ENCODE results near the gene FOXL3. TPM values are rescaled to one million over a fixed set of nuclear protein-coding genes. Genes with fewer than 3 reads are reported as not detected.

The FOXL3 gene
- total RNA-seq, 1 donor from 2014 or later, result not detected

DNA sequence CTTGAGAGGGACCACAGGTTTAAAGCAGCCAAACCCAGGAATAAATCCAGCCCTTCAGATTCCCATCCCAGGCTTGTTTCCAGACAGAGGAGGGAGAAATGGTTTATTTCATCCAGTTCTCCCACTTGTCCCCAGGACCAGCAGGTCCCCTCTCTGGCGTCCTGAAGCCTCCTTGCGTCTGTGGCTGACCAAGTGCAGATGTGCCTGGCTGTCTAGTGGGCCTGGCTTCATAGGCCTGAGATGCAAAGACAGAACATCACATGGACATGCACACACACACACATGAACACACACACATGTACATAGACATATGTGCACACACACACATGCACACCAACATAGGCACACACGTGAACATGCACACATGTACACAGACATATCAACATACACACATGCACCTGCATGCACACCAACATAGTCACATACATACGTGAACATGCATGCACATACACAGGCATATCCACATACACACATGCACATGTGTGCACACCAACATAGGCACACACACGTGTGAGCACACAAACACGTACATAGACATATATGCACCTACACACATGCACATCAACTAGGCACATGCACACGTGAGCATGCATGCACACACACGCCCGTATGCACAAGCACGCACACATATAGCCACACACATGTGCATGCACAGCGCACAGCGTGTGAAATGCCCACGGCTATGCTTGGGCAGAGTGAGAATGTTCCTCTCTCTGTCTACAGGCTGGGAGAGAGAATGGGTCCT lies 10.7 kb downstream of the FOXL3 start:
- no peak for DNase-seq (ENCODE audit: low spot score)

DNA sequence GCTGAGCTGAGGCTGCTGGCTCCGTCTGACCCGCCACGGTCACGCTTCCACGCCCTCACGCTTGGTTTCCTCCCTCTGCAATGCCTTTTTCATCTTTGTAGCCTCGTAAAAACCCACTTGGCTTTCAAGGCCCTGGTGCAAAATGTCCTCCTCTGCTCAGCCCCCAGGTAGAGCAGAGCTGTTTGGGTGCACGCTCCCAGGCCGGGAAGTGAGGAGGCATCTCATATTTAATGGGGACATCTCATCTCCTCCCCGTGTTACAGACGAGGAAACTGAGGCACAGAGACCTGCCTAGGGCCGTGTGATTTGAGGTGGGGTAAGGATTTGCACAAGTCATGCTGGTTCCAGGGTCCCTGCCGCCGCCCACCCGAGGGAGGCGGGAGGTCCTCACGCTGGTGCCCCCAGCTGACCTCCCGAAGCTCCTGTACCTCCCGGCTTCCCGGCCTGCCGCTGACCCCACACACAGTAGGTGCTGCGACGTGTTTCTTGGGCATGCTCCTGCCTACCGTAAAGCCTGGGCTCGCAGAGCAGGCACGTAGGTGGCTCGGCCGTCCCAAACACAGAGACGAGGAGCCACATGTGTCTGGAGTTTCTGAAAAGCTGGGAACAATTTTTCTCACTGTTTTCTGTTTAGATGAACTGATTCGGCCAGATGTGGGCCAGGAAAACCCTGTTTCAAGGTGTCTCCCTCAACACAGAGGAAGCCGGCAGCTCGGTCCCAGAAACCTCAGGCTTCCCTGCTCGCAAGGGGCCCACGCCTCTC lies 11.5 kb downstream of the FOXL3 start:
- no peak for DNase-seq (ENCODE audit: low spot score)

DNA sequence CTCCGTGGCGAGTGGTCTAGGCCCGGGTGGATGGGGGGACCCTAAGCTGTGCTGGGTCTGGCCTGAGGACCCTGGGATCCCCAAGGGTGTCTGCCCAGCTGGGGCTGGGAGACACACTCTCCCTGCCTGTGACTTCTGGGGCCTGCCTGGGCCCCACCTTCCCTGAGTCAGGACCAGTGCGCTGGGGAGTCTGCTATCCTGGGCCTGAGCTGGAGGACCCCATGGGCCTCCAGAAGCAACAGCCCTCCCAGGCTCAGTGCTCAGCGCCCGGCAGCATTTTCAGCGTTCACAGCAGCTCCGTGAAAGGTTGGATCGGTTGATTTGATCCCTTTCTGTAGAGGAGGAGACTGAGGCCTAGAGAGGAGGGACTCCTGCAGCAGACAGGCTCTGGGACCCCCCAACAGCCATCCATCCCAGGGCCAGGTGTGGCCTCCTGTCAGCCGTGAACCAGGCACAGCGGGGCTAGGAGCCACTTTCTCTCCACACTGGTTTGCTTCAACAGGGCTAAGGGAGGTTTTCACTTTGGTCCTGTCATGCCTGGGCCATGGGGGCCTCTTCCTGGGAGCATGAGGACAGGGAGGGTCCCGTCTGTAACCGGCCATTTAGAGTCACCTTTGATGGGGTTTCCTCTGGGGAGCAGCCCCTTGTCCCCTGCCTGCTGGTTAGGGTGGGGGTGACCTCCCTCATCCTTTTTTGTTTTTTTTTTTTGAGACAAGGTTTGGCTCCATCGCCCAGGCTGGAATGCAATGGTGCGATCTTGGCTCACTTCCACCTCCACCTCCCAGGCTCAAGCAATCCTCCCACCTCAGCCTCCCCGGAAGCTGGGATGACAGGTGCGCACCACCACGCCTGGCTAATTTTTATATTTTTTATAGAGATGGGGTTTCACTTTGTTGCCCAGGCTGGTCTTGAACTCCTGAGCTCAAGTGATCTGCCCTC lies 12.4 kb downstream of the FOXL3 start:
- no peak for DNase-seq (ENCODE audit: low spot score)

- DNase-seq (ENCODE audit: low spot score), result no peak
Measured at GRCh38 chr7:303425-303824, 13.5 kb downstream of the FOXL3 start.

- no peak for DNase-seq (ENCODE audit: low spot score)
Measured at GRCh38 chr7:303884-304573, 14.1 kb downstream of the FOXL3 start.

- DNase-seq (ENCODE audit: low spot score), result no peak
Measured at GRCh38 chr7:304574-305409, 14.8 kb downstream of the FOXL3 start.

DNA sequence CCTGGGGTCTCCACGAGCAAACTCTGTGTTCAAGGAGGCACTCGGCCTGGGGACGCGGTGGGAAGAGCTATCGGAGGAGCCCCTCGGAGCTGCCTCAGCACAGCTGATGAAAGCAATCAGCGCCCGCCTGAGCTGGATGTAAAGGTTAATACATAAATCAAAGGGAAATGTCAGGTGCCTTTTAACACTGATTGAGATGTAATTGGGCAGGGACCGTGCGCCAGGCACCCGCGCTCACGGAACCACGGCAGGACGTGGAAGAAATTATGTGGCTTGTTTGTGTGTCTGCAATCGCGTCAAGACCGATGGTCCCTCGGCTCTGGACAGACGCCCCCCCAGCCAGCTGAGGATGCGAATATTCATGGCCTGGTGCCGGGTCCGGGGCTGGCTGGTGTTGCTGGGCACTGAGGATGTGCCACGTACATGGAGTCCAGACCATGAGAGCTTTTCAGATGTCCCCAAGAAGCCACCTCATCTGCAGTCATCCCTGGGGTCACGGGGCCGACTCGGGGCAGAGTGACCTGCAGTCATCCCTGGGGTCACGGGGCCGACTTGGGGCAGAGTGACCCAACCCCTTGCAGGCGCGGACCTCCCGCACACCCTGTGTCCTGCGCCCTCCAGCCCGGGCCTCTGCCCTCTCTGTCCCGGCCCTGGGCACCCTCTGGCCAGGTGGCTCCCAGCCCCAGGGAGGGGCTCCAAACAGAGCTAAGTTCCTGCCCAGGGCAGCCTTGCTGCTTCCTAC lies 15.6 kb downstream of the FOXL3 start:
- no peak for DNase-seq (ENCODE audit: low spot score)

- DNase-seq (ENCODE audit: low spot score), result no peak
Measured at GRCh38 chr7:307970-308369, 18.0 kb downstream of the FOXL3 start.

GRCh38 chr7:309586-310228 lies 19.7 kb downstream of the FOXL3 start:
- DNase-seq (ENCODE audit: low spot score), result no peak

DNA sequence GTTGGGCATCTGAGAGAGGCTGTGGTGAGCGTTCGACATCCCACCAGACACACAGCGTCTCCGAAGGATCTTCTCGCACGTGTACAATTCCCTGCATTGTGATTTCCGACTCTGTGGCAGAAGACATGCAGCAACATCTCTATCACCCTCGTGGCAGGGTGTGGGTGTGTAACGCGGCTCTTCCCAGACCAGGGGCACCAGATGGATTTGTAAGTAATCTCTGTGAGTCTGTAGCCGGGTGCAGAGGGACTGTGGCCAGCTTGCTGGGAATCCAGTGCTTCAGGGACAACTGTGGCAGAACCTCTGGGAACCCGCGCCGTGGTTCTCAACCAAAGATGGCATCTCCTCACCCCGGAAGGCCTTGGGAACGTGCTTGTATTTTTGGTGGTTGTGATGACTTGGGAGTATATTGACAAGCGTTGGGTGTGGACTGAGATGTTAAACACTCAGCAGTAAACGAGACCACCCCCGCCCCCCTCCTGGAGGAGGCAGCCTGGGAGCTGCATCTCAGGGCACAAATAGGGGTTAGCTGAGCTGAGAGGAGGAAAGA lies 21.2 kb downstream of the FOXL3 start:
- no peak for DNase-seq (ENCODE audit: low spot score)

- no peak for DNase-seq (ENCODE audit: low spot score)
Measured at GRCh38 chr7:311796-312195, 21.8 kb downstream of the FOXL3 start.

- no peak for DNase-seq (ENCODE audit: low spot score)
Measured at GRCh38 chr7:312424-312823, 22.5 kb downstream of the FOXL3 start.

DNA sequence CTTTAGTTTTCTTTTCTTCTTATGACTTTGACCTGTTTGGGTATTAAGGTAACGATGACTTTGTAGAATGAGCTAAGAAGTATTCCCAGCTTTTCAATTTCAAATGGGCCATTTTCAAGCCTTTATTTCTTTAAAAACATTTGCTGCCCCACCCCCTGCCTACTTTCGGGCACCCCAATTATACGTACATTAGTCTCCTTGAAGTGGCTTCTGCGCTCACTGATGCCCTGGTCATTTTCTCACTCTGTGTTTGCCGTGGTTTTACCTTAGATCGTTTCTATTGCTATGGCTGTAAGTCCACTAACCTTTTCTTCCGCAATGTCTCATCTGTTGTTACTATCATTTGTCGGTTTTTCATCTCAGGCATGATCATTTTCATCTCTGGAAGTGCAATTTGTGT lies 24.9 kb downstream of the FOXL3 start:
- DNase-seq (ENCODE audit: low spot score), result no peak

DNA sequence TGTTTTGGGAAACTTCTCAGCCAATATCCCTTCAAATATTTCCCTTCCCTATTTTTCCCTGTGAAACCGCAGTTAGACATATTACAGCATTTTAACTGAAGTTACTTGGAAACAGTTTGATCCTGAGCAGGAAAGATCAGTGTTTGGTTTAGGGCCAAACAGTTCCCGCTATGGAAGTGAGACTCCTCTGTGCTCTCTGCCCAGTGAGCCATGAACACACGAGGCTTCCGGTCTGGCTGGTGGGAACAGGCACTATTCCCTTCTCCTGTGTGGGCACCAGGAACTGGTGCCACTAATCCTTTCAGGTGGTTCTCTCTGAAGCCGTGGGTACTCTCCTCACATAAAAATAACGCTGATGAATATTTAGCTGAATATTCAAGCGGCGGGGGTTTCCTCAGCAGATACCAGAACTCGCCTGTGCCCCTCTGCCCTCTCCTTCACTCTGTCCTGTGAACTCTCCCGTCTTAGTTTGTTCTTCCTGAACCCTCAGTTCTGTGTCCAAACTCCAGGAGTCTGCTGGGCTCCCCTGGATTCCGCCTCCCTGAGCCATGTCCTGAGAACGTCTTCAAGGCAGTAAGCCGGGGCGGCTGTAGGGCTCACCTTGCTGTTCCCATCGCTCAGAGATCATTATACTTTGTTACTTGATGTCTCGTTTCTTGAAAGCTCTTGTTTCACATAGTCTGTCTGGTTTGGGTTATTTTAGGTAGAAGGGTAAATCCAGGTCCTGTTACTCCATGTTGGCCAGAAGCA lies 25.7 kb downstream of the FOXL3 start:
- no peak for DNase-seq (ENCODE audit: low spot score)

GRCh38 chr7:317643-318405 lies 27.9 kb downstream of the FOXL3 start:
- no peak for DNase-seq (ENCODE audit: low spot score)

DNA sequence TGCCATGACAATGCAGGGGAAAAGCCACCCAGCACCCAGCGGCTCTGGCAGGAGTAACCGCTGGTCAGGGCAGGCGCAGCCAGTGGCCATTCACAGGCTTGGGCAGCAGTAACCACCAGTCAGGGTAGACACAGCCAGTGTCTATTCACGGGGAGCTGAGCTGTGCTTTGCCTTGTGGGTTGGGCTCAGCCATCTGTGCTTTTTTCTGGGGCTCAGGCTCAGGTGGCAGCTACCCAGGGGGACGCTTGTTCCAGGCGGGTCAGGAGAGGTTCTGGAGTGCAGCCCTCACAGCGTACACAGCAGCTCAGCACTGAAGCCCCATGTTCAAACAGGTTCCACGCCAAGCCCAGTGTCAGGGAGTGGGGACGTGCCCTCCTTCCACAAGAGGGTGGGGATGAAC lies 28.5 kb downstream of the FOXL3 start:
- no peak for DNase-seq (ENCODE audit: low spot score)

Data from mesenteric fat pad (tissue), 1 donor.